ENCODE results near the gene INTS1. TPM values are rescaled to one million over a fixed set of nuclear protein-coding genes. Genes with fewer than 3 reads are reported as not detected.

The INTS1 gene
- total RNA-seq, 1 donor from 2014 or later, result 163 TPM

DNA sequence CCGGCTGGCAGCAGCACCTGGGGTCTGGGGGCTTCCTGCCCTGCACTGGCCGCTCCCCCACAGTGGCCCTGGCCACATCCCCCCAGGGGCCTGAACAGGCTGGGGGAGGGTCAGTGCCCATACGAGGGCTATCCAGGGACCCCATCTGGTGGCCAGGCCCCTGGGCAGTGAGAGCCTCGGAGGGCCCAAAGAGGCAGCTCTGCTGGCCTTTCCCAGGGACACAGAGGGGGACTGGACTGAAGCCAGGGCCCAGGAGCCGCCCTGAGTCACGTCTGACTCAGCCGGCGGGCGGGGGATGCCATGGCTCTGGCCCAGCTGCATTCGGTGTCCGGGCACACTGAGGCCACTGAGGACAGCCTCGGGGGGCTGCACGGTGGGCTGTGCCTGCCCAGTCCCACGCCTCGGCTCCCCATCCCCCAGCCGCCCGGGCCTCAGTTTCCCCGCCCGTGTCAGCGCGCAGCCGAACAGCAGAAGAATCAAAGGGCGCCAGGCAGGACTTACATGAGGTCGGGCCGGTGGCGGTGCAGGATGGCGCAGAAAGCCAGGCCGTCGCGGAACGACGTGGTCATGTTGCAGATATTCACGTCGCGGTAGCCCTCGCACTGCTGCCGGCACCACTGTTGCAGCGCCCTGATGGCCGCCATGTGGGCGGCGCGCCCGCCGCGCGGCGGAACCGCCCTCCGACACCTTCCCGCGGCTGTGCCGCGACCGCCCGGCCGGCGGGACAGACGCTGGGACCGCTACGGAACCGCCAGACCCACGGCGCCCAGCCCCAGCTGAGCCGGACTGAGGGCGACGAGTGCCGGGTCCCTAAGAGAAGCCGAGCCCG, 45.3 kb downstream of the INTS1 start, which contains the start of gene MICALL2:
TSS of gene MICALL2 (minus strand) at position 788 of the 829 bp plus-strand sequence. CDS start at position 644, 144 bp downstream.
- Mint-ChIP-seq H3K27me3 (ENCODE audit: low read depth) (peaks cover 4% of the 10 kb centered on the region), H3K4me3 (peak within 1 kb of the TSS; percentile 68), H3K9me3 (no peaks in the 10 kb centered on the region), H3K27ac (peak within 1 kb of the TSS; percentile 12), H3K36me3 (no peaks in the 10 kb centered on the region), H3K4me1 (peaks cover 22% of the 10 kb centered on the region)
- TF ChIP-seq, protein P1, sequence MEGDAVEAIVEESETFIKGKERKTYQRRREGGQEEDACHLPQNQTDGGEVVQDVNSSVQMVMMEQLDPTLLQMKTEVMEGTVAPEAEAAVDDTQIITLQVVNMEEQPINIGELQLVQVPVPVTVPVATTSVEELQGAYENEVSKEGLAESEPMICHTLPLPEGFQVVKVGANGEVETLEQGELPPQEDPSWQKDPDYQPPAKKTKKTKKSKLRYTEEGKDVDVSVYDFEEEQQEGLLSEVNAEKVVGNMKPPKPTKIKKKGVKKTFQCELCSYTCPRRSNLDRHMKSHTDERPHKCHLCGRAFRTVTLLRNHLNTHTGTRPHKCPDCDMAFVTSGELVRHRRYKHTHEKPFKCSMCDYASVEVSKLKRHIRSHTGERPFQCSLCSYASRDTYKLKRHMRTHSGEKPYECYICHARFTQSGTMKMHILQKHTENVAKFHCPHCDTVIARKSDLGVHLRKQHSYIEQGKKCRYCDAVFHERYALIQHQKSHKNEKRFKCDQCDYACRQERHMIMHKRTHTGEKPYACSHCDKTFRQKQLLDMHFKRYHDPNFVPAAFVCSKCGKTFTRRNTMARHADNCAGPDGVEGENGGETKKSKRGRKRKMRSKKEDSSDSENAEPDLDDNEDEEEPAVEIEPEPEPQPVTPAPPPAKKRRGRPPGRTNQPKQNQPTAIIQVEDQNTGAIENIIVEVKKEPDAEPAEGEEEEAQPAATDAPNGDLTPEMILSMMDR (IDR thresholded peaks at IDR 0.05; ENCODE audit: unreplicated experiment), result no peak
- peak in 1 of 2 experiments; percentile 55 for DNase-seq (ENCODE audit: low spot score in 2 of 2, unreplicated experiment in 2 of 2)

DNA sequence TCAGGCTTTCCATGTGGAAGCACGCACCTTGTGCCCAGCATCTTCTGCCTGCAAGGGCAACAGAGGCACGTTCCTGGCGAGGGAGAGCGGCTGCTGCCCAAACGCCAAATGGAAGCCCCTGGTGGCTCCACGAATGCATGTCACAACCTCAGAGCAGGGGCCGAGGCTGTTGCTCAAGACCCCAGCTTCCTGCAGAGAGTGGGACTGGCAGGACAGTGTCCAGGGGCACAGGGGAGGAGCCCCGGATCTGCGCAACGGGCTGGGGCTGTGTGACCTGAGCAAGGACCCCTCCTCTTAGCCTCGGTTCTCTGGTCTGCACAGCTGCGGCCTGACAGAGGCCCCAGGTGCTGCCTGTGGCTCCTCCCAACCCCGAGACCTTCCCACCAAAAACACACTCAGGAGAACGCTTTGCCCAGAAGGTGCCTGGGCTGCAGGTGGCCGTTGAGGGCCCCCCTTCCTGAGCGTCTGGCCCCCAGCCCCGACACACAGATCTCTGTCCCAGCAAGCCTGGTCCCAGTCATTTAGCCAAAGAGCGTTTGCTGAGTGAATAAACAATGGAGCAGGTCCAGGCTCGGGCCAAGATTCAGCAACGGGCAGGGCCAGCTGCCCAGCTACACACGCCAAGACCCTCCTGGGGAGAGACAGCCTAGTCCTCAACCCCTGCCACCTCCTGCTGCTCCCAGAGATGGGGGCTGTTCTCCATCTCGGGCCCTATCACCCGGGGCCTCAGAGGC, 46.1 kb downstream of the INTS1 start:
- no peak for DNase-seq (ENCODE audit: low spot score in 2 of 2, unreplicated experiment in 2 of 2)
- Mint-ChIP-seq H3K27ac (no peak overlapping the region), H3K27me3 (ENCODE audit: low read depth) (peaks cover 4% of the 10 kb centered on the region), H3K9me3 (no peaks in the 10 kb centered on the region), H3K36me3 (no peaks in the 10 kb centered on the region), H3K4me3 (peak overlapping the region; percentile 58), H3K4me1 (peaks cover 22% of the 10 kb centered on the region)
- TF ChIP-seq, protein P1 (IDR thresholded peaks at IDR 0.05; ENCODE audit: unreplicated experiment), result no peak

DNA sequence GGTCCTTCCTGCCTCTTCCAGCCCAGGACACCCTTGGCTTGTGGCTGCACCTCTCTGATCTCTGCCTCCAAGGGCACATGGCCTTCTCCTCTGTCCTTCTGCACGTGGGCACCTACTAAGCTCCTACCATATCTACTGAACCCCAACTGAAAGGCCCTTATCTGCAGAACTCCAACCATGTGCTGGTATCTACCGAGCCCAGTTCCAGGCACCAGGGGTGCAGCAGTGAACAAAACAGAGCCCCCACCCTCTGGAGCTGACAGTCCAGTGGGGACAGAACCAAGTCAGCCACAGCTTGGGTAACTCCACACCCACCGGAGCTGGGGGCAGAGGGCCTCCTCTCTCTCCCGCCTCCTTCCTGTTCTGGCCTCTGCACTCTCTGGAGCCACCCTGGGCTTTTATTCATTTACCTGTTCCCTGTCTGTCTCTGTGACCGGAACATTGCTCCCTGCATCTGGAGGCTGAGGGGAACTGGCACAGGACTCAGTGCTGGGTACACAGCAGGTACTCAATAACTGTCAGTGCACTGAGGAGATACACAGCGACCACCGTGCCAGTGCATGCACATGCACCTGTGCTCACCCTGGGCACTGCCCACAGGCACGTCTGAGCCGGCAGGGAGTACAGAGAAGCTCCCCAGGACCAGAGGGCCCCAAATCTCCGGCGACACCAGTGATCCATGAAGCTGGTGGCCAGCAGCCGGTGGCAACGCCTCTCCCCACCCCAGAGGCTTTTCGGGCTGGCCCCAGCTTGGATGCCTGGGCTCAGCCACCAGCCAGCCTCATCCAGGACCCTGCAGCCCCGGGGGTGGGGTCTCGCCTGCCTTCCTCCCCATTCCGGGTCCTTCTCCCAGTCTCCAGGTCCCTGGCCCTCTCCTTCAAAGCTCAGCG, 46.9 kb downstream of the INTS1 start:
- Mint-ChIP-seq H3K9me3 (no peaks in the 10 kb centered on the region), H3K36me3 (no peaks in the 10 kb centered on the region), H3K4me3 (no peak overlapping the region), H3K4me1 (peaks cover 22% of the 10 kb centered on the region), H3K27me3 (ENCODE audit: low read depth) (peaks cover 4% of the 10 kb centered on the region), H3K27ac (no peak overlapping the region)
- TF ChIP-seq, protein P1 (IDR thresholded peaks at IDR 0.05; ENCODE audit: unreplicated experiment), result no peak
- no peak for DNase-seq (ENCODE audit: low spot score in 2 of 2, unreplicated experiment in 2 of 2)

- Mint-ChIP-seq H3K4me1 (peaks cover 12% of the 10 kb centered on the region), H3K9me3 (no peaks in the 10 kb centered on the region)
These were observed 48.2 kb downstream of the INTS1 start for GRCh38 chr7:1455955-1456354.

More at GRCh38 chr7:1455955-1456354, 48.2 kb downstream of the INTS1 start:
- Mint-ChIP-seq H3K27ac (no peak overlapping the region), H3K27me3 (ENCODE audit: low read depth) (peaks cover 4% of the 10 kb centered on the region), H3K4me3 (no peak overlapping the region), H3K36me3 (no peaks in the 10 kb centered on the region)
- TF ChIP-seq, protein P1 (IDR thresholded peaks at IDR 0.05; ENCODE audit: unreplicated experiment), result no peak
- DNase-seq (ENCODE audit: low spot score in 2 of 2, unreplicated experiment in 2 of 2), result no peak
